HCT116 (cell line): Measurements from ENCODE around the gene MCRIP2.
"Not testable (repeated sequence)": the region's sequence is repeated elsewhere in the genome, so short reads cannot be mapped to it uniquely, and the experiment has no call there.

Source experiments
- CTCF ChIP-seq, 3 experiments: fragments of 200-600 bp in 1 of 3; sonication (generic) in 1 of 3; IDR thresholded peaks in 2 of 3; conservative IDR thresholded peaks in 1 of 3; 2 replicates each; pipeline ENCODE4 v1.5.1; 2012 to 2017; ENCODE audit warnings: low read depth in 2 of 3, low read length in 2 of 3, antibody characterized with exemption in 1 of 3, borderline replicate concordance in 1 of 3, control low read depth in 1 of 3, mild to moderate bottlenecking in 1 of 3, mixed read lengths in 1 of 3, mixed run types in 1 of 3, moderate library complexity in 1 of 3; ENCODE audit not compliant: insufficient read depth in 1 of 3
- EGR1 ChIP-seq: IDR thresholded peaks from 2 replicates; pipeline ENCODE4 v1.6.1; 2012; ENCODE audit warnings: low read depth
- EZH2 ChIP-seq: fragments of 200-600 bp; sonication (generic); IDR thresholded peaks from 2 replicates; pipeline ENCODE4 v1.6.1; 2017; ENCODE audit warnings: antibody characterized with exemption, mixed run types
- POLR2A ChIP-seq: IDR thresholded peaks from 2 replicates; pipeline ENCODE4 v1.7.0; 2011; ENCODE audit warnings: borderline replicate concordance; ENCODE audit not compliant: insufficient read depth, insufficient read length; ENCODE audit errors: extremely low read depth
- SP1 ChIP-seq: IDR thresholded peaks from 2 replicates; pipeline ENCODE4 v1.6.1; 2012; ENCODE audit warnings: low read depth
- SRF ChIP-seq: IDR thresholded peaks from 2 replicates; pipeline ENCODE4 v1.6.1; 2012; ENCODE audit warnings: low read depth
- YY1 ChIP-seq: IDR thresholded peaks from 2 replicates; pipeline ENCODE4 v1.6.1; 2011; ENCODE audit warnings: low read length, low read depth, moderate library complexity, mild to moderate bottlenecking; ENCODE audit not compliant: insufficient replicate concordance; ENCODE audit errors: extremely low read depth
- ZNF274 ChIP-seq: fragments of 200-500 bp; sonication (Bioruptor generic); IDR thresholded peaks from 2 replicates; pipeline ENCODE4 v1.6.1; 2014; ENCODE audit warnings: mild to moderate bottlenecking, low read depth, low read length, inconsistent platforms

GRCh38 chr16:691242-691641, 49.6 kb downstream of the MCRIP2 start:
- TF ChIP-seq ZNF274; SP1; EGR1; POLR2A; EZH2; CTCF (IDR thresholded peaks at IDR 0.05 in 2 of 3, conservative IDR thresholded peaks at IDR 0.05 in 1 of 3; ENCODE audit: borderline replicate concordance in 1 of 3, insufficient read depth in 1 of 3, low read depth in 2 of 3, low read length in 2 of 3); YY1; SRF: not testable (repeated sequence)
